NCI-H2107 treated with DMSO at 0.1 percent for 48 hours (cell line): Measurements from ENCODE around the gene SOBP.

Experiments used
- DNase-seq: peaks from one replicate; lab custom pipeline; 2025; ENCODE audit not compliant: unreplicated experiment; lab: John Stamatoyannopoulos, UW

SOBP gene

GRCh38 chr6:107709341-107709740 lies 219.4 kb downstream of the SOBP start:
- no peak for DNase-seq
